H1 (cell line): ENCODE measurements around the gene BMF. TPM values are rescaled to one million over a fixed set of nuclear protein-coding genes. Genes with fewer than 3 reads are reported as not detected.

Source experiments
- CTCF ChIA-PET: fragments of 300-600 bp; sonication (Branson Sonifier 250); formaldehyde crosslinking; loops from one replicate; lab custom pipeline; 2021; ENCODE audit not compliant: partially characterized antibody; lab: Charles Lee
- POLR2A ChIA-PET: fragments of 300-600 bp; sonication (Branson Sonifier 250); formaldehyde crosslinking; loops from one replicate; lab custom pipeline; 2021; ENCODE audit warnings: inconsistent platforms; ENCODE audit not compliant: partially characterized antibody; lab: Charles Lee
- DNase-seq, 2 experiments: peaks; one replicate each; pipeline versions ENCODE4 v3.0.0 to v3.0.0-alpha.2; 2010 to 2022; ENCODE audit warnings: low spot score in 2 of 2, low read depth in 1 of 2, mixed read lengths in 1 of 2
- FAIRE-seq: peaks from 2 replicates; lab custom pipeline; 2011; peaks lifted over from hg19 to GRCh38; lab: Jason Lieb, UNC
- H2AFZ ChIP-seq: 2 replicates; pipeline ENCODE4 v1.8.1; 2012; ENCODE audit warnings: low read length, inconsistent platforms
- H2AK5ac ChIP-seq: 2 replicates; pipeline ENCODE4 v1.6.1; 2013; ENCODE audit warnings: low read depth, low read length
- H2BK120ac ChIP-seq: replicated peaks from 2 replicates; pipeline ENCODE3; 2013; ENCODE audit warnings: low read depth, low read length, inconsistent platforms
- H2BK12ac ChIP-seq: 2 replicates; pipeline ENCODE4 v1.6.1; 2013; ENCODE audit warnings: low read depth, low read length
- H2BK15ac ChIP-seq: 2 replicates; pipeline ENCODE4 v1.6.1; 2013; ENCODE audit warnings: low read length
- H2BK20ac ChIP-seq: 2 replicates; pipeline ENCODE4 v1.6.1; 2013; ENCODE audit warnings: low read length
- H2BK5ac ChIP-seq: 2 replicates; pipeline ENCODE4 v1.6.1; 2013; ENCODE audit warnings: low read depth, low read length
- H3K14ac ChIP-seq: 2 replicates; pipeline ENCODE4 v1.6.1; 2013; ENCODE audit warnings: inconsistent platforms; ENCODE audit not compliant: insufficient read length
- H3K18ac ChIP-seq: 2 replicates; pipeline ENCODE4 v1.6.1; 2013; ENCODE audit warnings: low read length; ENCODE audit errors: extremely low read depth
- H3K23ac ChIP-seq: 2 replicates; pipeline ENCODE4 v1.6.1; 2013; ENCODE audit warnings: inconsistent platforms; ENCODE audit not compliant: insufficient read length
- H3K23me2 ChIP-seq: 2 replicates; pipeline ENCODE4 v1.6.1; 2013; ENCODE audit warnings: low read depth, low read length
- H3K27ac ChIP-seq: 2 replicates; pipeline ENCODE4 v1.6.1; 2011; ENCODE audit warnings: low read depth, low read length, inconsistent platforms
- H3K27me3 ChIP-seq, 4 experiments: replicated peaks in 1 of 4; 1 replicate in 1 of 4; 2 replicates in 3 of 4; pipeline versions ENCODE4 v1.6.1 to v1.8.1; 2011 to 2013; ENCODE audit warnings: low read length in 3 of 4, mild to moderate bottlenecking in 3 of 4, inconsistent platforms in 2 of 4, mixed read lengths in 2 of 4, moderate library complexity in 1 of 4; ENCODE audit not compliant: control insufficient read depth in 3 of 4, insufficient read depth in 3 of 4; ENCODE audit errors: extremely low read depth in 1 of 4
- H3K36me3 ChIP-seq, 4 experiments: 2 replicates each; pipeline versions ENCODE4 v1.6.1 to v1.8.1; 2011 to 2013; ENCODE audit warnings: mild to moderate bottlenecking in 4 of 4, low read length in 3 of 4, moderate library complexity in 2 of 4, control low read depth in 1 of 4, inconsistent platforms in 1 of 4; ENCODE audit not compliant: insufficient read depth in 4 of 4, control insufficient read depth in 2 of 4
- H3K4ac ChIP-seq: replicated peaks from 2 replicates; pipeline ENCODE3; 2013; ENCODE audit warnings: low read length, low read depth, mixed read lengths, inconsistent platforms; ENCODE audit not compliant: insufficient read length
- H3K4me1 ChIP-seq, 4 experiments: replicated peaks in 1 of 4; 1 replicate in 1 of 4; 2 replicates in 3 of 4; pipeline versions ENCODE4 v1.6.1 to v1.8.1; 2011 to 2013; ENCODE audit warnings: low read length in 3 of 4, inconsistent platforms in 2 of 4, mixed read lengths in 1 of 4; ENCODE audit not compliant: insufficient read depth in 4 of 4, control insufficient read depth in 3 of 4
- H3K4me2 ChIP-seq, 2 experiments: 2 replicates each; pipeline versions ENCODE4 v1.6.1 to v1.8.1; 2011 to 2013; ENCODE audit warnings: low read depth in 2 of 2, low read length in 2 of 2, control low read depth in 1 of 2, inconsistent platforms in 1 of 2, mild to moderate bottlenecking in 1 of 2; ENCODE audit not compliant: insufficient read depth in 1 of 2
- H3K4me3 ChIP-seq, 4 experiments: fragments of 200-600, 300-600 bp in 1 of 4; sonication (generic), shearing (Covaris generic), sonication (Bioruptor Twin) in 1 of 4; 2 replicates each; pipeline versions ENCODE4 v1.5.1 to v1.8.1; 2011 to 2016; ENCODE audit warnings: low read length in 4 of 4, low read depth in 3 of 4, control low read depth in 2 of 4, inconsistent platforms in 2 of 4, mild to moderate bottlenecking in 2 of 4, mixed read lengths in 1 of 4, moderate library complexity in 1 of 4; ENCODE audit not compliant: insufficient read depth in 2 of 4; ENCODE audit errors: extremely low read depth in 1 of 4
- H3K56ac ChIP-seq: replicated peaks from 2 replicates; pipeline ENCODE3; 2013; ENCODE audit warnings: low read depth, mild to moderate bottlenecking, mixed read lengths, low read length, inconsistent platforms; ENCODE audit not compliant: insufficient read length
- H3K79me1 ChIP-seq: 2 replicates; pipeline ENCODE4 v1.6.1; 2013; ENCODE audit warnings: low read depth, low read length, control low read depth
- H3K79me2 ChIP-seq, 2 experiments: 2 replicates each; pipeline versions ENCODE4 v1.6.1 to v1.8.1; 2012 to 2013; ENCODE audit warnings: low read length in 2 of 2, mild to moderate bottlenecking in 2 of 2, inconsistent platforms in 1 of 2; ENCODE audit not compliant: insufficient read depth in 2 of 2, control insufficient read depth in 1 of 2
- H3K9ac ChIP-seq, 4 experiments: replicated peaks in 1 of 4; 1 replicate in 1 of 4; 2 replicates in 3 of 4; pipeline versions ENCODE4 v1.6.1 to v1.8.1; 2011 to 2013; ENCODE audit warnings: low read depth in 3 of 4, low read length in 3 of 4, control low read depth in 2 of 4, mild to moderate bottlenecking in 2 of 4, moderate library complexity in 2 of 4, inconsistent platforms in 1 of 4; ENCODE audit errors: extremely low read depth in 1 of 4
- H3K9me3 ChIP-seq, 2 experiments: 2 replicates each; pipeline versions ENCODE4 v1.6.1 to v1.8.1; 2012 to 2013; ENCODE audit warnings: mild to moderate bottlenecking in 2 of 2, moderate library complexity in 2 of 2, control low read depth in 1 of 2, inconsistent platforms in 1 of 2, low read depth in 1 of 2, low read length in 1 of 2, mixed read lengths in 1 of 2; ENCODE audit not compliant: insufficient read depth in 2 of 2
- H4K20me1 ChIP-seq, 2 experiments: replicated peaks in 1 of 2; 2 replicates each; pipeline versions ENCODE3 to v1.8.1; 2011 to 2013; ENCODE audit warnings: inconsistent platforms in 2 of 2, low read length in 2 of 2, mild to moderate bottlenecking in 1 of 2; ENCODE audit not compliant: insufficient read depth in 2 of 2, control insufficient read depth in 1 of 2
- H4K5ac ChIP-seq: 2 replicates; pipeline ENCODE4 v1.6.1; 2013; ENCODE audit warnings: low read length, low read depth, mixed read lengths, inconsistent platforms; ENCODE audit not compliant: insufficient read length
- H4K8ac ChIP-seq: 2 replicates; pipeline ENCODE4 v1.8.0; 2013; ENCODE audit warnings: mild to moderate bottlenecking, moderate library complexity, low read length, inconsistent platforms; ENCODE audit not compliant: insufficient read depth; ENCODE audit errors: extremely low read depth
- H4K91ac ChIP-seq: replicated peaks from 2 replicates; pipeline ENCODE3; 2013; ENCODE audit warnings: low read length, mixed read lengths, inconsistent platforms; ENCODE audit not compliant: insufficient read length
- EGR1 ChIP-seq: IDR thresholded peaks from 2 replicates; pipeline ENCODE4 v1.6.1; 2011; ENCODE audit warnings: low read depth, low read length, borderline replicate concordance
- GABPA ChIP-seq: IDR thresholded peaks from 2 replicates; pipeline ENCODE4 v1.6.1; 2011; ENCODE audit warnings: mild to moderate bottlenecking, low read length, moderate library complexity, borderline replicate concordance; ENCODE audit not compliant: insufficient read depth
- HDAC2 ChIP-seq, 2 experiments: fragments of 300-600 bp in 1 of 2; sonication (generic) in 1 of 2; IDR thresholded peaks; 2 replicates each; pipeline ENCODE4 v1.6.1; 2011 to 2012; ENCODE audit warnings: low read depth in 2 of 2, low read length in 2 of 2, mild to moderate bottlenecking in 2 of 2, moderate library complexity in 2 of 2, borderline replicate concordance in 1 of 2, inconsistent platforms in 1 of 2
- JUN ChIP-seq: IDR thresholded peaks from 2 replicates; pipeline ENCODE4 v1.6.1; 2011; ENCODE audit warnings: low read depth, mild to moderate bottlenecking, improper control_type of control experiment, low read length
- KDM5A ChIP-seq: fragments of 200-600 bp; IDR thresholded peaks from 2 replicates; pipeline ENCODE4 v1.7.1; 2012; ENCODE audit warnings: mild to moderate bottlenecking, low read length, inconsistent platforms, mixed read lengths
- POLR2AphosphoS5 ChIP-seq: IDR thresholded peaks from 2 replicates; pipeline ENCODE4 v1.6.1; 2011; ENCODE audit warnings: low read depth, low read length
- ZNF274 ChIP-seq: IDR thresholded peaks from 2 replicates; pipeline ENCODE4 v1.7.0; 2012; ENCODE audit warnings: low read length, borderline replicate concordance; ENCODE audit errors: extremely low read depth
- WGBS, 2 experiments: shearing (Covaris generic) in 1 of 2; methylation state at CpG; one replicate each; pipeline versions ENCODE4 v1.1.6 to v1.1.7; 2013 to 2015; ENCODE audit warnings: low lambda C conversion rate in 2 of 2, mixed read lengths in 2 of 2, inconsistent platforms in 1 of 2, low coverage in 1 of 2, missing lambda C conversion rate in 1 of 2; ENCODE audit not compliant: insufficient replicate concordance in 2 of 2, insufficient coverage in 1 of 2, insufficient read length in 1 of 2; ENCODE audit errors: extremely low coverage in 1 of 2, missing lambda C conversion rate in 1 of 2; 5-methylcytosine and 5-hydroxymethylcytosine counted together
- polyA plus RNA-seq, 7 experiments: library from polyadenylated mRNA; depleted of rRNA in 3 of 7; stranded (reverse) in 5 of 7; unstranded in 2 of 7; fragments of >200 nt in 5 of 7; fragments of 200-250 nt in 2 of 7; gene quantifications; 1 replicate in 5 of 7; 2 replicates in 1 of 7; 4 replicates in 1 of 7; pipeline versions ENCODE4 v1.2.1 to v1.2.3, GENCODE V29; 2011 to 2013; ENCODE audit warnings: missing spikeins in 2 of 7, mixed read lengths in 2 of 7
- total RNA-seq: library from RNA; stranded (reverse); fragmentation: NEBNext Ultra II Directional; extraction: Animal tissue kit (Norgen Biotek cat#: 25700); gene quantifications from 2 replicates; pipeline ENCODE4 v1.2.1, GENCODE V29; 2021
- TF ChIP-seq, protein P1 (sequence below): IDR thresholded peaks from 2 replicates; pipeline ENCODE4 v1.6.1; 2012; ENCODE audit warnings: inconsistent platforms

The BMF gene
- total and polyA plus RNA-seq, 2 of the 8 experiments (the other 6 are each of a cell fraction or from before 2014, with no cell fraction given): 21.2 to 24.2 TPM

DNA sequence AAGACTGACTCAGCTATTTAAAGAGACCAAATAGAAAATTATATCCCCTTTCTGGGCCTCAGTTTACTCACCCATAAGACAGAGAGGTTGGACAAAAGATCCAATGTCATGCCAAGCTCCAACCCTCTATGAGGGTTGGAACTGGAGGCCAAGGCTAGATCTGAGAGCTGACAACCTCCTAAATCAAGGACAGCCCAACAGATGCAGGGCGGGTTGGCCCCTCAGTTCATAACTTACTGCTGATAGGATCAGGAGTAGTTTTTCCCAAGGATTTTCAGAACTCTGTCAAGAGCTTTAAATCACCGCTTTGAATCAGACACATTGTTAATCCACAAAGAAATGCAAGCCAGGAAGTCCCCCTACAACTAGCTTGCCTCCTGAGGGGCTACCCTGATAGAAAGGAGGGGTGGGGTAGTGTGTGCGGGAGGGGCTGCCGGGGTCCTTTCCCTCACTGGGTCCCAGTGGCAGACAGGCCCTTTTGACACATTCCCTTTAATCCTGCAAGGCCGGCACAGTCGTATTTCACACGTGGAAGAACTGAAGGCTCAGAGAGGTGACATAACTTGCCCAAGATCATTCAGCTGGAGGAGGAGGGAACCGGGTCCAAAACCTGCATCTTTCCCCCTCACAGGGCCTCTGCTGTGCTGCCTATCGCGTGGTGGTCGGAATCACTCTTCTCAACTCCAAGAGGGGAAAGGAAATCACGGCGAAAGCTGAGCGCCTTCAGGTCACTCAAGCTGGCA is 21.4 kb downstream of the BMF start:
- Histone ChIP-seq H2BK15ac (no peak overlapping the region), H3K9me3 (no peaks in the 10 kb centered on the region), H2BK12ac (no peak overlapping the region), H3K18ac (no peak overlapping the region), H2BK5ac (no peak overlapping the region), H3K27ac (no peak overlapping the region), H3K4me3 (no peak overlapping the region), H2BK20ac (no peak overlapping the region), H3K9ac (no peak overlapping the region), H3K79me1 (no peaks in the 10 kb centered on the region), H2BK120ac (no peak overlapping the region), H3K4ac (no peak overlapping the region), H3K27me3 (peaks cover 0 to 6% (median 5%) of the 10 kb centered on the region in 4 experiments; a peak in 4 of 7 replicates), H3K23me2 (no peaks in the 10 kb centered on the region; the same call in 1 of the 2 replicates), H3K56ac (no peak overlapping the region), H3K4me1 (peaks cover 18 to 53% (median 37%) of the 10 kb centered on the region in 4 experiments), H4K91ac (no peak overlapping the region), H2AK5ac (no peak overlapping the region), H4K20me1 (no peaks in the 10 kb centered on the region), H3K36me3 (peaks cover 0 to 13% (median 0%) of the 10 kb centered on the region in 4 experiments; a peak in 1 of 8 replicates), H3K14ac (no peak overlapping the region), H3K79me2 (no peaks in the 10 kb centered on the region), H4K5ac (no peak overlapping the region), H2AFZ (no peak overlapping the region), H3K4me2 (0 out of 4 replicates have a peak overlapping the region, but pooled peaks of 1 of the 2 experiments have one; percentile 6), H4K8ac (no peak overlapping the region), H3K23ac (no peak overlapping the region)
- POLR2A ChIA-PET: interaction anchor here (1.0 to 5.2 kb wide), 7 partner anchors 9 to 82 kb away, joined by 3 to 28 read pairs (median 6); partner anchors contain the start of gene BMF
- CTCF ChIA-PET: interaction anchor here (0.6 to 21.4 kb wide), 17 partner anchors 9 to 187 kb away, joined by 3 to 312 read pairs (median 4); partner anchors contain the start of genes BMF and PAK6
- no peak for FAIRE-seq
- DNase-seq: no peak
- WGBS, 2 experiments: 68% methylated on average over 13 of the region's 14 CpGs; no CpG with 5 or more reads in 1 of the 2 experiments
- TF ChIP-seq HDAC2 (IDR thresholded peaks at IDR 0.05; ENCODE audit: borderline replicate concordance in 1 of 2, low read depth in 2 of 2, low read length in 2 of 2) (no peak), KDM5A (no peak), EGR1 (no peak), POLR2AphosphoS5 (no peak), GABPA (no peak), ZNF274 (no peak), JUN (no peak)
- TF ChIP-seq, protein P1, sequence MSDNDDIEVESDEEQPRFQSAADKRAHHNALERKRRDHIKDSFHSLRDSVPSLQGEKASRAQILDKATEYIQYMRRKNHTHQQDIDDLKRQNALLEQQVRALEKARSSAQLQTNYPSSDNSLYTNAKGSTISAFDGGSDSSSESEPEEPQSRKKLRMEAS: no peak
